Bronchial epithelial cell (primary cell): ENCODE data around the gene GAL. TPM values are rescaled to one million over a fixed set of nuclear protein-coding genes. Genes with fewer than 3 reads are reported as not detected.
A peak's percentile ranks its signal among the peaks of the same experiment; 100 is the strongest.

Experiments
- DNase-seq: peaks from one replicate; pipeline ENCODE4 v3.0.0-alpha.2; 2010; ENCODE audit warnings: low read depth
- FAIRE-seq: peaks from 2 replicates; lab custom pipeline; 2011; peaks lifted over from hg19 to GRCh38; lab: Jason Lieb, UNC
- H3K27me3 ChIP-seq: 2 replicates; pipeline ENCODE4 v1.5.1; 2011; ENCODE audit warnings: low read length; ENCODE audit not compliant: control insufficient read depth, insufficient read depth
- H3K36me3 ChIP-seq: 2 replicates; pipeline ENCODE4 v1.5.1; 2011; ENCODE audit warnings: low read length; ENCODE audit not compliant: control insufficient read depth, insufficient read depth
- H3K4me3 ChIP-seq: 2 replicates; pipeline ENCODE4 v1.5.1; 2011; ENCODE audit warnings: mild to moderate bottlenecking, low read depth, low read length, control low read depth
- total RNA-seq: library from RNA; depleted of rRNA; stranded (reverse); fragments of >200 nt; gene quantifications from 2 replicates; pipeline ENCODE4 v1.2.1, GENCODE V29; 2014
- TF ChIP-seq, protein P1 (sequence below): IDR thresholded peaks from 2 replicates; pipeline ENCODE4 v1.5.1; 2011; ENCODE audit warnings: mild to moderate bottlenecking, moderate library complexity, low read length, control low read depth, inconsistent platforms; ENCODE audit not compliant: insufficient read depth, severe bottlenecking

GAL gene
- total RNA-seq, 1 donor from 2014 or later = 0.53 TPM

DNA sequence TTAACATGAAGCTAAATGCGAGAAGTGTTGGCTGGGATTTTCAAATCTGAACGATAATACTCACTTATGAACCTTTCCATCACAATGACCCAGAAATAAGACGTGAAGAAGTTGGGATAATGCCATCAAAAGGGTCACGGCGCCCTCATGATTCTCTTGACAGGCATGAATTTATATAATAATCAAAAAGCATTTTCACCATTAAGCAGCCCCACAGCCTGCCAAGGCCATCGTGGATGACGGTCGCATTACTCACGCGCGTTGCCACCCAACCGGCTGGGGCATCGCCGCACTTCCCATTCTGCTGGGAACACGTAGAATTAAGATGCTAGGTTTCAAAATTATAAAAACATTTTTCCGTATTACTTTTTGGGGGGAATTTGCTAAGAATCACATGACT is 18.9 kb upstream of the GAL start:
- DNase-seq (no peak), FAIRE-seq (peak; percentile 23)
- Histone ChIP-seq H3K27me3 (peaks cover 2% of the 10 kb centered on the region), H3K4me3 (no peak overlapping the region), H3K36me3 (no peaks in the 10 kb centered on the region)
- TF ChIP-seq, protein P1, sequence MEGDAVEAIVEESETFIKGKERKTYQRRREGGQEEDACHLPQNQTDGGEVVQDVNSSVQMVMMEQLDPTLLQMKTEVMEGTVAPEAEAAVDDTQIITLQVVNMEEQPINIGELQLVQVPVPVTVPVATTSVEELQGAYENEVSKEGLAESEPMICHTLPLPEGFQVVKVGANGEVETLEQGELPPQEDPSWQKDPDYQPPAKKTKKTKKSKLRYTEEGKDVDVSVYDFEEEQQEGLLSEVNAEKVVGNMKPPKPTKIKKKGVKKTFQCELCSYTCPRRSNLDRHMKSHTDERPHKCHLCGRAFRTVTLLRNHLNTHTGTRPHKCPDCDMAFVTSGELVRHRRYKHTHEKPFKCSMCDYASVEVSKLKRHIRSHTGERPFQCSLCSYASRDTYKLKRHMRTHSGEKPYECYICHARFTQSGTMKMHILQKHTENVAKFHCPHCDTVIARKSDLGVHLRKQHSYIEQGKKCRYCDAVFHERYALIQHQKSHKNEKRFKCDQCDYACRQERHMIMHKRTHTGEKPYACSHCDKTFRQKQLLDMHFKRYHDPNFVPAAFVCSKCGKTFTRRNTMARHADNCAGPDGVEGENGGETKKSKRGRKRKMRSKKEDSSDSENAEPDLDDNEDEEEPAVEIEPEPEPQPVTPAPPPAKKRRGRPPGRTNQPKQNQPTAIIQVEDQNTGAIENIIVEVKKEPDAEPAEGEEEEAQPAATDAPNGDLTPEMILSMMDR = no peak

GRCh38 chr11:68666849-68667248 is 17.5 kb upstream of the GAL start:
- DNase-seq (no peak), FAIRE-seq (no peak)
- peaks cover 2% of the 10 kb centered on the region for H3K27me3 ChIP-seq
- no peak overlapping the region for H3K4me3 ChIP-seq
- H3K36me3 ChIP-seq = no peaks in the 10 kb centered on the region
- TF ChIP-seq, protein P1 = no peak

GRCh38 chr11:68667511-68668500 is 16.5 kb upstream of the GAL start:
- Histone ChIP-seq H3K27me3 (peaks cover 2% of the 10 kb centered on the region), H3K4me3 (no peak overlapping the region), H3K36me3 (no peaks in the 10 kb centered on the region)
- TF ChIP-seq, protein P1 = no peak
- FAIRE-seq (no peak), DNase-seq (no peak)

DNA sequence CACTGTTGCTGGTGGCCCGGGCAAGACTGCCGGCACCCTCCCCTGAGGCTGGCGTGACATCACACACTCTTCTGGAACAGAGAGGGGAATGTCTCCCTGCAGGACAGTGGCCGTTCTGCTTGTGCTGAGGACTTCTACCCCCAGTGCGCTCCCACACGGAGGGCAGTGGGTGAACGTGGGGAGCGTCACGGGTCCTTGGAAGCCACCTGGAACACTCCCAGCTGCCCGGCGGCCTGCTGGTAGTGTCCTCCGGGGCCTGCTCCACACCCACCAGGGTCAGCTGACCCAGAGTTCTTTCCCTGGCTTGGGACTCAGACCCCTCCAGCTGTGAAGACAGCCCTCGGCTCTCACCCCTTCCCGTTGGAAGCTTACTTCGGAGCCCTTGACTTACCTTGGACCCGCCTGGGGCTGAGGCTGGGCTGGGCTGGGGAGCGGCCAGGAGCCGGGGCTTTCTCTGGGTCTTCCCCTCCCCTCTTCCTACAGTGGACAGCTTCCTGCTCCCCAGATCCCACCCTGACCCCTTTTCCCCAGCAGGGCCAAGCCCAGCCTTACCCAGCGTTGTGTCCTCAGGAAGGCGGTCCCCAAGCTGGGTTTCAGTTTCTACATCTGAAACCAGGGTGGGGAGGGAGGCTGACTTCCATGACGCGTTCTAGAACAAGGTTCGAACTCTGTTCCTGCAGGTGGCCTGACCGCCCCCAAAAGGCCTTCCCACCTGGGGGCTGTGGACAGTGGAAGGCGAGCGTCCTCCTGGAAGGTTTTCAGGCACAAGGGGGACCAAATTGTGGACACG is 14.8 kb upstream of the GAL start:
- Histone ChIP-seq H3K4me3 (no peak overlapping the region), H3K36me3 (no peaks in the 10 kb centered on the region), H3K27me3 (peaks cover 2% of the 10 kb centered on the region)
- DNase-seq = no peak
- TF ChIP-seq, protein P1 = no peak
- FAIRE-seq = no peak

- TF ChIP-seq, protein P1 = no peak
- Histone ChIP-seq H3K27me3 (peaks cover 2% of the 10 kb centered on the region), H3K4me3 (no peak overlapping the region), H3K36me3 (no peaks in the 10 kb centered on the region)
- DNase-seq = no peak
- FAIRE-seq = no peak
These were observed 13.9 kb upstream of the GAL start for GRCh38 chr11:68670208-68670992.
